ENCODE measurements around the gene KBTBD12. TPM values are rescaled to one million over a fixed set of nuclear protein-coding genes. Genes with fewer than 3 reads are reported as not detected.

KBTBD12 gene
- total and polyA plus RNA-seq, 10 of the 15 experiments (the other 5 are each of a cell fraction or from before 2014, with no cell fraction given) = 0.01 to 0.11 TPM; not detected in 8

DNA sequence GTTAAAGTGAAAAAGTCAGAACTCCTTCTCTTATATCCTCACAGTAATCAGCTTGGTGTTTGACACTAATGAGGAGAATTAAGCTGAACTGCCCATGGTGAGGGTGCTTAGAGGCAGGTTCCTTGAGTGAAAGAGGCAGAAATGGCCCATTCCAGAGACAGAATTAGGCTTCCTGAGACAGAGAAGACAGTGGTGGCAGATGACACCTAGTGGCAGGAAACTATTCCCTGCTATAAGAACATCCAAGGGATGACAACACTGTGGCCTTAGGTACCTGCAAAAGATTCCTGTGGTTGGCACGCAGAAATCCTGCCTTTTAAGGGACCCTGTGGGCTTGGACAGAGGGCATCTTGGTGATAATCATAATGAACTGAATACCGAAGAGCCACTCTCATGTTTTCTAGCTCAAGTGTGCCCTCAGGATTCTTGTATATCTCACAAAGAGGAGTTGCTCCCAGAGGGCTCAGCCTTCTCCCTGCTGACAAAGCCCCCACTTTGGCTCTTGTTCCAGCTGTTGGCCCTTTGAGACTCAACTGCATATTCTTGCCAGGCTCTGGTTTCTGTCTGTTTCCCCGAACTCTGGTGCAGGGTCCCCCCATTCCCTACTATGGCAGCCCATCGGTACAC lies 56.0 kb downstream of the KBTBD12 start:
- ChIA-PET SMC1A (ENCODE audit: uncharacterized antibody, unreplicated experiment) (interaction anchor here (0.7 to 3.8 kb wide), 11 partner anchors 11 to 396 kb away, joined by 3 to 19 read pairs (median 5); no protein-coding TSS in a partner anchor), POLR2A (no interaction called here), CTCF (interaction anchor here (0.7 to 4.1 kb wide), 20 partner anchors 10 to 396 kb away, joined by 3 to 39 read pairs (median 4); partner anchors contain the start of gene TPRA1), RAD21 (ENCODE audit: unreplicated experiment) (interaction anchor here (0.7 to 2.7 kb wide), 8 partner anchors 13 to 396 kb away, joined by 3 to 14 read pairs (median 4); no protein-coding TSS in a partner anchor)
- no peak for TF ChIP-seq EP300 (IDR thresholded peaks at IDR 0.05; ENCODE audit: borderline replicate concordance in 1 of 2, control insufficient read depth in 1 of 2, low read depth in 2 of 2, low read length in 2 of 2)
- TF ChIP-seq CREM (IDR thresholded peaks at IDR 0.05; ENCODE audit: low read depth) = no peak
- no peak for TF ChIP-seq ATF2 (IDR thresholded peaks at IDR 0.05; ENCODE audit: low read length)
- TF ChIP-seq, protein P1, sequence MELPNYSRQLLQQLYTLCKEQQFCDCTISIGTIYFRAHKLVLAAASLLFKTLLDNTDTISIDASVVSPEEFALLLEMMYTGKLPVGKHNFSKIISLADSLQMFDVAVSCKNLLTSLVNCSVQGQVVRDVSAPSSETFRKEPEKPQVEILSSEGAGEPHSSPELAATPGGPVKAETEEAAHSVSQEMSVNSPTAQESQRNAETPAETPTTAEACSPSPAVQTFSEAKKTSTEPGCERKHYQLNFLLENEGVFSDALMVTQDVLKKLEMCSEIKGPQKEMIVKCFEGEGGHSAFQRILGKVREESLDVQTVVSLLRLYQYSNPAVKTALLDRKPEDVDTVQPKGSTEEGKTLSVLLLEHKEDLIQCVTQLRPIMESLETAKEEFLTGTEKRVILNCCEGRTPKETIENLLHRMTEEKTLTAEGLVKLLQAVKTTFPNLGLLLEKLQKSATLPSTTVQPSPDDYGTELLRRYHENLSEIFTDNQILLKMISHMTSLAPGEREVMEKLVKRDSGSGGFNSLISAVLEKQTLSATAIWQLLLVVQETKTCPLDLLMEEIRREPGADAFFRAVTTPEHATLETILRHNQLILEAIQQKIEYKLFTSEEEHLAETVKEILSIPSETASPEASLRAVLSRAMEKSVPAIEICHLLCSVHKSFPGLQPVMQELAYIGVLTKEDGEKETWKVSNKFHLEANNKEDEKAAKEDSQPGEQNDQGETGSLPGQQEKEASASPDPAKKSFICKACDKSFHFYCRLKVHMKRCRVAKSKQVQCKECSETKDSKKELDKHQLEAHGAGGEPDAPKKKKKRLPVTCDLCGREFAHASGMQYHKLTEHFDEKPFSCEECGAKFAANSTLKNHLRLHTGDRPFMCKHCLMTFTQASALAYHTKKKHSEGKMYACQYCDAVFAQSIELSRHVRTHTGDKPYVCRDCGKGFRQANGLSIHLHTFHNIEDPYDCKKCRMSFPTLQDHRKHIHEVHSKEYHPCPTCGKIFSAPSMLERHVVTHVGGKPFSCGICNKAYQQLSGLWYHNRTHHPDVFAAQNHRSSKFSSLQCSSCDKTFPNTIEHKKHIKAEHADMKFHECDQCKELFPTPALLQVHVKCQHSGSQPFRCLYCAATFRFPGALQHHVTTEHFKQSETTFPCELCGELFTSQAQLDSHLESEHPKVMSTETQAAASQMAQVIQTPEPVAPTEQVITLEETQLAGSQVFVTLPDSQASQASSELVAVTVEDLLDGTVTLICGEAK (IDR thresholded peaks at IDR 0.05; ENCODE audit: borderline replicate concordance) = no peak
- peak; percentile 62; the same call in 1 of the 2 replicates for TF ChIP-seq YY1 (IDR thresholded peaks at IDR 0.05; ENCODE audit: low read depth, low read length)
- TF ChIP-seq SMC3 (IDR thresholded peaks at IDR 0.05; ENCODE audit: borderline replicate concordance, low read length) = peak; percentile 92
- TF ChIP-seq, protein P2, sequence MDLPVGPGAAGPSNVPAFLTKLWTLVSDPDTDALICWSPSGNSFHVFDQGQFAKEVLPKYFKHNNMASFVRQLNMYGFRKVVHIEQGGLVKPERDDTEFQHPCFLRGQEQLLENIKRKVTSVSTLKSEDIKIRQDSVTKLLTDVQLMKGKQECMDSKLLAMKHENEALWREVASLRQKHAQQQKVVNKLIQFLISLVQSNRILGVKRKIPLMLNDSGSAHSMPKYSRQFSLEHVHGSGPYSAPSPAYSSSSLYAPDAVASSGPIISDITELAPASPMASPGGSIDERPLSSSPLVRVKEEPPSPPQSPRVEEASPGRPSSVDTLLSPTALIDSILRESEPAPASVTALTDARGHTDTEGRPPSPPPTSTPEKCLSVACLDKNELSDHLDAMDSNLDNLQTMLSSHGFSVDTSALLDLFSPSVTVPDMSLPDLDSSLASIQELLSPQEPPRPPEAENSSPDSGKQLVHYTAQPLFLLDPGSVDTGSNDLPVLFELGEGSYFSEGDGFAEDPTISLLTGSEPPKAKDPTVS (IDR thresholded peaks at IDR 0.05; ENCODE audit: low read depth, low read length) = no peak
- peak; percentile 49; the same call in 1 of the 2 replicates for TF ChIP-seq IRF4 (IDR thresholded peaks at IDR 0.05; ENCODE audit: low read depth, low read length)
- no peak for TF ChIP-seq PAX8 (IDR thresholded peaks at IDR 0.05)
- TF ChIP-seq RAD21 (IDR thresholded peaks at IDR 0.05; ENCODE audit: insufficient read depth, low read depth, low read length) = peak; percentile 94
- TF ChIP-seq RUNX3 (IDR thresholded peaks at IDR 0.05; ENCODE audit: low read length) = peak; percentile 26; the same call in 1 of the 2 replicates
- TF ChIP-seq WRNIP1 (IDR thresholded peaks at IDR 0.05; ENCODE audit: borderline replicate concordance, low read depth, low read length) = no peak
- peak; percentile 72 to 93 (median 75); a peak in 5 of 6 replicates for TF ChIP-seq CTCF (IDR thresholded peaks at IDR 0.05 in 2 of 3, conservative IDR thresholded peaks at IDR 0.05 in 1 of 3; ENCODE audit: control insufficient read depth in 2 of 3, extremely low read depth in 1 of 3, insufficient read depth in 1 of 3, low read depth in 3 of 3, low read length in 3 of 3)
- no peak overlapping the region for H3K4me2 ChIP-seq (ENCODE audit: control insufficient read depth, insufficient read depth)
- no peaks in the 10 kb centered on the region for H3K27me3 ChIP-seq (replicated peaks in 1 of 2; ENCODE audit: control insufficient read depth in 2 of 2, insufficient read depth in 2 of 2, low read length in 1 of 2)
- no TSS peak for BruUV-seq (replicated peaks)
- no peak overlapping the region for H3K9ac ChIP-seq (ENCODE audit: control insufficient read depth, insufficient read depth, low read length)
- no peak overlapping the region for H2AFZ ChIP-seq (ENCODE audit: control insufficient read depth, low read depth, low read length)
- H3K27ac ChIP-seq (ENCODE audit: control insufficient read depth, insufficient read depth) = no peak overlapping the region
- intact Hi-C loops (cut with micrococcal nuclease; ENCODE audit: unreplicated experiment) (loop anchor here (1.0 to 2.0 kb wide), 3 partner anchors 180 to 396 kb away; no protein-coding TSS in a partner anchor), in situ Hi-C loops (cut with MboI) (no loop called here)
- peak; percentile 98 for ATAC-seq
- H3K9me3 ChIP-seq (replicated peaks; ENCODE audit: control insufficient read depth, insufficient read depth, low read length) = no peaks in the 10 kb centered on the region
- DNase-seq (ENCODE audit: low read depth, low spot score) = peak; percentile 26
- peak; percentile 68 for FAIRE-seq
- H3K36me3 ChIP-seq (ENCODE audit: control insufficient read depth in 2 of 2, insufficient read depth in 2 of 2, low read length in 1 of 2) = no peaks in the 10 kb centered on the region
- no peak overlapping the region for H3K4me3 ChIP-seq
- no peaks in the 10 kb centered on the region for H3K4me1 ChIP-seq (ENCODE audit: control insufficient read depth, insufficient read depth, low read length)
- no peaks in the 10 kb centered on the region for H3K79me2 ChIP-seq (ENCODE audit: control insufficient read depth, insufficient read depth, low read length)
- H4K20me1 ChIP-seq (ENCODE audit: control insufficient read depth, insufficient read depth) = no peaks in the 10 kb centered on the region
- WGBS (ENCODE audit: insufficient coverage, insufficient replicate concordance, low lambda C conversion rate, missing lambda C conversion rate) = 53% methylated on average over 4 of the region's 4 CpGs

Measured in GM12878 (cell line).